HCT116 (cell line): Measurements from ENCODE around the gene MEI1. TPM values are rescaled to one million over a fixed set of nuclear protein-coding genes. Genes with fewer than 3 reads are reported as not detected.

Experiments
- ATAC-seq: fragments of 200-7000 bp; cut with Tn5 transposase; 2 replicates; pipeline ENCODE4 v1.9.1; 2020; ENCODE audit warnings: mild to moderate bottlenecking, moderate library complexity
- BruUV-seq: library from RNA; stranded (reverse); fragments of 400-500 nt; replicated peaks from 2 replicates; lab custom pipeline; 2021; lab: Mats Ljungman, UMichigan
- CTCF ChIA-PET: fragments of 300-600 bp; sonication (Branson Sonifier 250); formaldehyde crosslinking; loops from one replicate; lab custom pipeline; 2021; ENCODE audit warnings: antibody characterized with exemption; lab: Charles Lee
- POLR2A ChIA-PET: fragments of 300-600, 350-600 bp; sonication (Branson Sonifier 250); formaldehyde crosslinking; loops from one replicate; lab custom pipeline; 2021; ENCODE audit warnings: antibody characterized with exemption; lab: Charles Lee
- RAD21 ChIA-PET, 2 experiments: fragments of 300-600 bp; sonication (Branson Sonifier 250); formaldehyde crosslinking; loops; one replicate each; lab custom pipeline; 2023; ENCODE audit warnings: low total read pairs in 2 of 2; ENCODE audit not compliant: uncharacterized antibody in 2 of 2, unreplicated experiment in 2 of 2, low non-redundant PET in 1 of 2; lab: Charles Lee
- DNase-seq: peaks from one replicate; pipeline ENCODE4 v3.0.0-alpha.2; 2010; ENCODE audit warnings: low read depth, low spot score
- H2AFZ ChIP-seq: fragments of 200-600 bp; shearing (Covaris generic), sonication (generic); 2 replicates; pipeline ENCODE4 v1.6.1; 2017; ENCODE audit warnings: low read depth, mixed run types, mixed read lengths, antibody characterized with exemption, low read length; ENCODE audit not compliant: poor library complexity, severe bottlenecking
- H3K27ac ChIP-seq: 2 replicates; pipeline ENCODE4 v1.5.1; 2012; ENCODE audit warnings: low read depth, low read length
- H3K27me3 ChIP-seq: fragments of 200-600 bp; sonication (generic); 2 replicates; pipeline ENCODE4 v1.6.1; 2016; ENCODE audit warnings: mixed run types, low read length, mixed read lengths; ENCODE audit not compliant: insufficient read depth
- H3K36me3 ChIP-seq, 2 experiments: fragments of 200-500 bp in 1 of 2; fragments of 200-600 bp in 1 of 2; sonication (Bioruptor generic) in 1 of 2; sonication (generic) in 1 of 2; 2 replicates each; pipeline versions ENCODE4 v1.5.1 to v1.6.1; 2014 to 2016; ENCODE audit warnings: low read length in 2 of 2, inconsistent platforms in 1 of 2, mixed read lengths in 1 of 2, mixed run types in 1 of 2; ENCODE audit not compliant: insufficient read depth in 2 of 2, control insufficient read depth in 1 of 2
- H3K4me1 ChIP-seq, 2 experiments: fragments of 200-600 bp in 1 of 2; sonication (generic) in 1 of 2; 2 replicates each; pipeline versions ENCODE4 v1.5.1 to v1.6.1; 2012 to 2017; ENCODE audit warnings: low read length in 2 of 2, inconsistent platforms in 1 of 2, mild to moderate bottlenecking in 1 of 2, mixed read lengths in 1 of 2, mixed run types in 1 of 2, moderate library complexity in 1 of 2; ENCODE audit not compliant: insufficient read depth in 2 of 2, control insufficient read depth in 1 of 2
- H3K4me2 ChIP-seq: fragments of 200-600 bp; sonication (generic); 2 replicates; pipeline ENCODE4 v1.6.1; 2017; ENCODE audit warnings: mixed run types, low read length, mixed read lengths
- H3K4me3 ChIP-seq, 2 experiments: fragments of 200-600 bp in 1 of 2; sonication (generic) in 1 of 2; replicated peaks in 1 of 2; 2 replicates each; pipeline ENCODE4 v1.5.1; 2011 to 2016; ENCODE audit warnings: low read length in 2 of 2, control low read depth in 1 of 2, low read depth in 1 of 2, mild to moderate bottlenecking in 1 of 2, mixed read lengths in 1 of 2, mixed run types in 1 of 2
- H3K79me2 ChIP-seq: fragments of 200-600 bp; sonication (generic); 2 replicates; pipeline ENCODE4 v1.6.1; 2017; ENCODE audit warnings: mild to moderate bottlenecking, mixed run types, low read length, moderate library complexity, mixed read lengths; ENCODE audit not compliant: insufficient read depth
- H3K9ac ChIP-seq: fragments of 200-600 bp; sonication (generic); 2 replicates; pipeline ENCODE4 v1.6.1; 2016; ENCODE audit warnings: low read length, mixed read lengths
- H3K9me2 ChIP-seq: fragments of 200-600 bp; sonication (generic), shearing (Covaris generic); 2 replicates; pipeline ENCODE4 v1.6.1; 2017; ENCODE audit warnings: mixed run types, mild to moderate bottlenecking, moderate library complexity; ENCODE audit not compliant: insufficient read depth
- H3K9me3 ChIP-seq, 2 experiments: fragments of 200-500 bp in 1 of 2; fragments of 200-600 bp in 1 of 2; sonication (Bioruptor generic) in 1 of 2; sonication (generic) in 1 of 2; 2 replicates each; pipeline ENCODE4 v1.6.1; 2014 to 2017; ENCODE audit warnings: low read length in 2 of 2, mixed read lengths in 2 of 2, inconsistent platforms in 1 of 2, low read depth in 1 of 2, mild to moderate bottlenecking in 1 of 2, mixed run types in 1 of 2, moderate library complexity in 1 of 2; ENCODE audit not compliant: control insufficient read depth in 1 of 2, insufficient read depth in 1 of 2
- H4K20me1 ChIP-seq: fragments of 200-600 bp; sonication (generic), shearing (Covaris generic); 2 replicates; pipeline ENCODE4 v1.6.1; 2017; ENCODE audit warnings: mixed run types, mild to moderate bottlenecking, moderate library complexity; ENCODE audit not compliant: insufficient read depth
- EZH2phosphoT487 ChIP-seq: fragments of 200-600 bp; IDR thresholded peaks from 2 replicates; pipeline ENCODE4 v1.6.1; 2018; ENCODE audit warnings: antibody characterized with exemption, borderline replicate concordance
- FOSL1 ChIP-seq: IDR thresholded peaks from 2 replicates; pipeline ENCODE4 v1.6.1; 2012; ENCODE audit warnings: low read depth
- intact Hi-C: fragments of 100-400 bp; cut with micrococcal nuclease; formaldehyde crosslinking; loops from 2 replicates; pipeline ENCODE4 v1.10.0; 2022
- total RNA-seq: library from RNA; stranded (reverse); gene quantifications from one replicate; pipeline ENCODE4 v1.2.1, GENCODE V29; 2021; ENCODE audit not compliant: unreplicated experiment
- TF ChIP-seq, protein P1 (sequence below): IDR thresholded peaks from 2 replicates; pipeline ENCODE4 v1.6.1; 2012; ENCODE audit warnings: low read depth
- TF ChIP-seq, protein P2 (sequence below): IDR thresholded peaks from 2 replicates; pipeline ENCODE4 v1.6.1; 2011; ENCODE audit warnings: mild to moderate bottlenecking, low read length, moderate library complexity; ENCODE audit not compliant: insufficient replicate concordance; ENCODE audit errors: extremely low read depth

The MEI1 gene
- total RNA-seq, 1 experiment from 2014 or later, result 0.64 TPM

DNA sequence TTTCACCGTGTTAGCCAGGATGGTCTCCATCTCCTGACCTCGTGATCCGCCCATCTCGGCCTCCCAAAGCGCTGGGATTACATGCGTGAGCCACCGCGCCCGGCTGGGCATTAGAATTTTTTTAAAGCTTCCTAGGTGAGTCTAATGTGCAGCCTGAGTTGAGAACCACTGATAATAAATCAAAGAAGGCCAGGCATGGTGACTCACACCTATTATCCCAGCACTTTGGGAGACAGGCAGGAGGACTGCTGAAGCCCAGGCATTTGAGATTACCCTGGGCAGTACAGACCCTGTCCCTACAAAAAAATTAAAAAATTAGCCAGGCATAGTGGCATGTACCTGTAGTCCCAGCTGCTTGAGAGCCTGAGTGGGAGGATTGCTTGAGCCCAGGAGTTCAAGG is 13.7 kb downstream of the MEI1 start:
- H3K36me3 ChIP-seq, result no peaks in the 10 kb centered on the region
- H3K9me2 ChIP-seq, result no peaks in the 10 kb centered on the region
- H3K27me3 ChIP-seq, result no peaks in the 10 kb centered on the region
- RAD21 ChIA-PET, result interaction anchor here (0.7 kb wide), 2 partner anchors 41 to 186 kb away, joined by 3 to 4 read pairs; no protein-coding TSS in a partner anchor
- H3K4me2 ChIP-seq, result peak overlapping the region; percentile 62
- peak overlapping the region; percentile 86 for H2AFZ ChIP-seq
- POLR2A ChIA-PET, result no interaction called here
- TF ChIP-seq, protein P1, sequence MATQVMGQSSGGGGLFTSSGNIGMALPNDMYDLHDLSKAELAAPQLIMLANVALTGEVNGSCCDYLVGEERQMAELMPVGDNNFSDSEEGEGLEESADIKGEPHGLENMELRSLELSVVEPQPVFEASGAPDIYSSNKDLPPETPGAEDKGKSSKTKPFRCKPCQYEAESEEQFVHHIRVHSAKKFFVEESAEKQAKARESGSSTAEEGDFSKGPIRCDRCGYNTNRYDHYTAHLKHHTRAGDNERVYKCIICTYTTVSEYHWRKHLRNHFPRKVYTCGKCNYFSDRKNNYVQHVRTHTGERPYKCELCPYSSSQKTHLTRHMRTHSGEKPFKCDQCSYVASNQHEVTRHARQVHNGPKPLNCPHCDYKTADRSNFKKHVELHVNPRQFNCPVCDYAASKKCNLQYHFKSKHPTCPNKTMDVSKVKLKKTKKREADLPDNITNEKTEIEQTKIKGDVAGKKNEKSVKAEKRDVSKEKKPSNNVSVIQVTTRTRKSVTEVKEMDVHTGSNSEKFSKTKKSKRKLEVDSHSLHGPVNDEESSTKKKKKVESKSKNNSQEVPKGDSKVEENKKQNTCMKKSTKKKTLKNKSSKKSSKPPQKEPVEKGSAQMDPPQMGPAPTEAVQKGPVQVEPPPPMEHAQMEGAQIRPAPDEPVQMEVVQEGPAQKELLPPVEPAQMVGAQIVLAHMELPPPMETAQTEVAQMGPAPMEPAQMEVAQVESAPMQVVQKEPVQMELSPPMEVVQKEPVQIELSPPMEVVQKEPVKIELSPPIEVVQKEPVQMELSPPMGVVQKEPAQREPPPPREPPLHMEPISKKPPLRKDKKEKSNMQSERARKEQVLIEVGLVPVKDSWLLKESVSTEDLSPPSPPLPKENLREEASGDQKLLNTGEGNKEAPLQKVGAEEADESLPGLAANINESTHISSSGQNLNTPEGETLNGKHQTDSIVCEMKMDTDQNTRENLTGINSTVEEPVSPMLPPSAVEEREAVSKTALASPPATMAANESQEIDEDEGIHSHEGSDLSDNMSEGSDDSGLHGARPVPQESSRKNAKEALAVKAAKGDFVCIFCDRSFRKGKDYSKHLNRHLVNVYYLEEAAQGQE, result no peak
- TF ChIP-seq EZH2phosphoT487 (no peak), FOSL1 (0 out of 2 replicates have a peak, but pooled peaks have one; percentile 26)
- TF ChIP-seq, protein P2, sequence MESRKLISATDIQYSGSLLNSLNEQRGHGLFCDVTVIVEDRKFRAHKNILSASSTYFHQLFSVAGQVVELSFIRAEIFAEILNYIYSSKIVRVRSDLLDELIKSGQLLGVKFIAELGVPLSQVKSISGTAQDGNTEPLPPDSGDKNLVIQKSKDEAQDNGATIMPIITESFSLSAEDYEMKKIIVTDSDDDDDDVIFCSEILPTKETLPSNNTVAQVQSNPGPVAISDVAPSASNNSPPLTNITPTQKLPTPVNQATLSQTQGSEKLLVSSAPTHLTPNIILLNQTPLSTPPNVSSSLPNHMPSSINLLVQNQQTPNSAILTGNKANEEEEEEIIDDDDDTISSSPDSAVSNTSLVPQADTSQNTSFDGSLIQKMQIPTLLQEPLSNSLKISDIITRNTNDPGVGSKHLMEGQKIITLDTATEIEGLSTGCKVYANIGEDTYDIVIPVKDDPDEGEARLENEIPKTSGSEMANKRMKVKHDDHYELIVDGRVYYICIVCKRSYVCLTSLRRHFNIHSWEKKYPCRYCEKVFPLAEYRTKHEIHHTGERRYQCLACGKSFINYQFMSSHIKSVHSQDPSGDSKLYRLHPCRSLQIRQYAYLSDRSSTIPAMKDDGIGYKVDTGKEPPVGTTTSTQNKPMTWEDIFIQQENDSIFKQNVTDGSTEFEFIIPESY, result no peak
- TF ChIP-seq, all 23 proteins: peak for 1
- intact Hi-C loops, result no loop called here
- 0 out of 2 replicates have a peak overlapping the region, but pooled peaks have one; percentile 11 for H3K9ac ChIP-seq
- no peaks in the 10 kb centered on the region for H3K79me2 ChIP-seq
- no peak overlapping the region for H3K27ac ChIP-seq
- H4K20me1 ChIP-seq, result no peaks in the 10 kb centered on the region
- DNase-seq (peak; percentile 21), ATAC-seq (peak; percentile 95)
- no peaks in the 10 kb centered on the region for H3K9me3 ChIP-seq
- BruUV-seq, result no TSS peak
- H3K4me3 ChIP-seq, result peak overlapping the region in 1 of 2 experiments; percentile 16; a peak in 1 of 4 replicates
- peaks cover 9 to 11% of the 10 kb centered on the region in 2 experiments for H3K4me1 ChIP-seq
- CTCF ChIA-PET, result interaction anchor here (3.8 kb wide), 1 partner anchor 15 kb away, joined by 16 read pairs; no protein-coding TSS in a partner anchor
